SJSA1 (cell line): ENCODE data around the gene ZDHHC21. TPM values are rescaled to one million over a fixed set of nuclear protein-coding genes. Genes with fewer than 3 reads are reported as not detected.
"Not testable (repeated sequence)": the region's sequence is repeated elsewhere in the genome, so short reads cannot be mapped to it uniquely, and the experiment has no call there.

Experiments used
- DNase-seq, 2 experiments: peaks; one replicate each; pipeline ENCODE4 v3.0.0-alpha.2; 2015 to 2020; ENCODE audit warnings: low spot score in 2 of 2, low read depth in 1 of 2
- H3K27ac ChIP-seq: fragments of 250-450 bp; sonication (Bioruptor Pico); 2 replicates; pipeline ENCODE4 v1.5.1; 2020; ENCODE audit warnings: mild to moderate bottlenecking, moderate library complexity
- H3K27me3 ChIP-seq: fragments of 250-450 bp; sonication (Bioruptor Pico); replicated peaks from 2 replicates; pipeline ENCODE4 v1.5.1; 2020; ENCODE audit warnings: mild to moderate bottlenecking, moderate library complexity
- H3K36me3 ChIP-seq: fragments of 250-450 bp; sonication (Bioruptor Pico); 2 replicates; pipeline ENCODE4 v1.5.1; 2020; ENCODE audit warnings: mild to moderate bottlenecking
- H3K4me1 ChIP-seq: fragments of 250-450 bp; sonication (Bioruptor Pico); replicated peaks from 2 replicates; pipeline ENCODE4 v1.6.1; 2021; ENCODE audit warnings: mild to moderate bottlenecking
- H3K4me3 ChIP-seq: fragments of 250-450 bp; sonication (Bioruptor Pico); 2 replicates; pipeline ENCODE4 v1.5.1; 2020; ENCODE audit warnings: mild to moderate bottlenecking
- H3K9me3 ChIP-seq: fragments of 250-450 bp; sonication (Bioruptor Pico); replicated peaks from 2 replicates; pipeline ENCODE4 v1.5.1; 2020; ENCODE audit warnings: mild to moderate bottlenecking
- total RNA-seq: library from RNA; depleted of rRNA; stranded (reverse); fragments of >200 nt; shearing (Covaris generic); gene quantifications from 2 replicates; pipeline ENCODE4 v1.2.3, GENCODE V29; 2014

Gene ZDHHC21
- total RNA-seq, 1 experiment from 2014 or later, result 5.0 TPM

DNA sequence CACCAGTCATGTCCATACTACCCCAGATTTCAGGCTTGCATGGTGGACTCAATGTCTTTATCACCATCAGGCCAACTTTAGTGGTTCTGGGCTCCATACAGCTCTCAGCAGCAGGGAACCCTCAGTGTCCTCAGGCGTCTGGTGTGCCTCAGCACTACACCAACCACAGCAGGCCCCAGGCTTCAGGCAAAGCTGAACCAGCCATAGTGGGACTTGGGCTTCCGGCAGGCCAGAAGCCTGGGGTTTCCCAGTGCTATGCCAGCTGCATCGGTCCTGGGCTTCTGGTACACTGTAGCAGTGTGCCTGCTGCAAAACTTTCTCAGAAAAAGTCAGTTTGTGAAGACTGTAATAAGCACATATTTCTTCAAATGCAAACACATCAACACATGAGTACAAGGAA is 11.0 kb upstream of the ZDHHC21 start:
- Histone ChIP-seq H3K4me3 (no peak overlapping the region), H3K36me3 (no peaks in the 10 kb centered on the region), H3K9me3 (no peaks in the 10 kb centered on the region), H3K27me3 (no peaks in the 10 kb centered on the region), H3K27ac (no peak overlapping the region), H3K4me1 (no peaks in the 10 kb centered on the region)
- no peak for DNase-seq

DNA sequence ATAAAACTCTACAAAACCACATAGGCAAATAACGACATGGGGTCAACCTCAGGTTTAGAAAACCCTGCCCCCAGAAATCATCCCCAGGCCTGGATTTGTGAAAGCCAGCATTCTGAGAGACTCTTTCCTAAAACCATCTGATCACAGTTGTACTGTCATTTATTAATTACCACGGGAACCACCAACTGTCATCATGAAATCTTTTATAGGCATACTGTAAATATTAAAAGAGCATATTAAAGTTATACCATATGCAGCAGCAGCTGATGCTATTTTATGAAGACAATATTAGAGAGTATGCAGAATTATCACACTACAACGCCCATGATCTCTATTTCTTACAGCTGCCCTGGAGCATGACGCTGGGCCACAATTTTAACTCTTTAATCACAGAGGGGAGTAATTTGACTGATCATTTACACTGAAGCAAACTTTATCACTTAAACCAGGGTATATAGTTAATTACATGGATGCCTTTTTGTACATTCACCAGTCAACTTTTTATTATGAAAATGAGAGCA is 9.0 kb upstream of the ZDHHC21 start:
- DNase-seq, result no peak
- no peaks in the 10 kb centered on the region for H3K9me3 ChIP-seq
- H3K36me3 ChIP-seq, result no peaks in the 10 kb centered on the region
- H3K27ac ChIP-seq, result no peak overlapping the region
- no peaks in the 10 kb centered on the region for H3K4me1 ChIP-seq
- no peak overlapping the region for H3K4me3 ChIP-seq
- no peaks in the 10 kb centered on the region for H3K27me3 ChIP-seq

DNA sequence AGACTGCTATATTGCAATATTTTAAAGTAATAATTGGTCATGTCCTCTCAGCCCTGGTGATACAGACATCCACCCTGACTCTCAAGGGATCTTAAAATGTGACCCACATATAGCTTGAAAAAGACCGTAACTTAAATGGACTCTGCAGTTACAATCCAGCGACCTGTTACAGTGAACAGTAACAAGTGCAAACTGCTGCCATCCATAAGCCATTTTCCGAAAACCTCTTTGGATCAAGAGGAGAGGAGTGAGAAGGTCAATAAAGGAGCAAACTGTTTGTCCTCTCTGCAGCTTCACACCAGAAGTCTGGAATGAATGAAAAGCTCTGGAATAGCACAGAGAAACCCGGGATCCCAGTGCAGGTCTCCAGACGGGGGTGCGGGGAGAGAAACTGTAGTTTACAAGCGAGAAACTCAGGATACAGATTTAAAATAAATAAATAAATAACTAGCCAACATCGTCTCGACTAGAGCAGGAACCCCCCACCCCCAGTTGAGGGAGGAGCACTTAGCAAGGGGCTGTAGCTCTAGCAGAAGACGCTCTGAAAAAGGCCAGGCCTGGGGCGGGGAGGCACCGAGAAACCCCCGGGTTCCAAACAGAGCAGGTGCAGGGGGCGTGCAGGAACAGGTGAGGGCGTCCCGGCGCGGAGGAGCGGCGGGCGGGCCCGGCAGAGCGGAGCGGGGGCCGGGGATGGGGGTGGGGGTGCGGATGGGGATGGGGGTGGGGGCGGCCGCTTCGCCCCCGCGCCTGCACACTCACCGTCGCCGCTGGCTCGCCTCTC is 572 bp downstream of the ZDHHC21 start:
- peak in 1 of 2 experiments; percentile 27 for DNase-seq
- Histone ChIP-seq H3K27ac (no peak overlapping the region), H3K27me3 (no peaks in the 10 kb centered on the region), H3K9me3 (no peaks in the 10 kb centered on the region), H3K36me3 (no peaks in the 10 kb centered on the region), H3K4me3 (peak overlapping the region; percentile 50), H3K4me1 (no peaks in the 10 kb centered on the region)

DNA sequence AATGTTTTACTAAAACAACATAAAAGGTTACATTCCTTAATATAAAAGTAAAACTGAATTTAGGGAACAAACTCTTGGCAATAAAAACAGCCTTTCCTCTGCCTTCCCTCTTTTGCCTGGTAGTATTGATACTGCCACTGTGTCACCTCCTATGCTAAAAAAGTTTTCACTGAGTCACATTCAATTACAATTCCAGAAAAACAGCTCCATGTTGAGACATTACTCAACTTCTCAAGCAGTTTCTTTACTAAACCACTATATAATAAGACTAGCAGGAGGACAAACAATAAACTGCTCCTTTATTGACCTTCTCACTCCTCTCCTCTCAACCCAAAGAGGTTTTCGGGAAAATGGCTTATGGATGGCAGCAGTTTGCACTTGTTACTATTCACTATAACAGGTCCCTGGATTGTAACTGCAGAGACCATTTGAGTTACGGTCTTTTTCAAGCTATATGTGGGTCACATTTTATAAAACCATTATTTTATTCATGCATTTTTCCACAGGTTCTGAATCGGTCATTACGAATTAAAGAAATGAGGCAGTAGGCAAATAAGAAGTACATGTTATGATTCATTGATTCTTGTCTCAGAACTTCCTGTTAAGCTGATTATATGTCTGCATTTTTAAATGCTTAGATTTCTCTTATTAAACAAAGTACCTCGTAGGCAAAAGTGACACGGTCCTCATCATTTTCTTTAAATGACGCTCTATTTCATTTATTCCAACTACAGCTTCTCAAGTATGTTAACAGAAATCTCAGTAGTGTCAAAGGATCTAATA is 2.1 kb downstream of the ZDHHC21 start:
- DNase-seq, result no peak
- no peaks in the 10 kb centered on the region; the same call in 1 of the 2 replicates for H3K4me1 ChIP-seq
- no peaks in the 10 kb centered on the region for H3K27me3 ChIP-seq
- H3K4me3 ChIP-seq, result no peak overlapping the region
- H3K36me3 ChIP-seq, result no peaks in the 10 kb centered on the region
- H3K9me3 ChIP-seq, result no peaks in the 10 kb centered on the region
- H3K27ac ChIP-seq, result no peak overlapping the region

DNA sequence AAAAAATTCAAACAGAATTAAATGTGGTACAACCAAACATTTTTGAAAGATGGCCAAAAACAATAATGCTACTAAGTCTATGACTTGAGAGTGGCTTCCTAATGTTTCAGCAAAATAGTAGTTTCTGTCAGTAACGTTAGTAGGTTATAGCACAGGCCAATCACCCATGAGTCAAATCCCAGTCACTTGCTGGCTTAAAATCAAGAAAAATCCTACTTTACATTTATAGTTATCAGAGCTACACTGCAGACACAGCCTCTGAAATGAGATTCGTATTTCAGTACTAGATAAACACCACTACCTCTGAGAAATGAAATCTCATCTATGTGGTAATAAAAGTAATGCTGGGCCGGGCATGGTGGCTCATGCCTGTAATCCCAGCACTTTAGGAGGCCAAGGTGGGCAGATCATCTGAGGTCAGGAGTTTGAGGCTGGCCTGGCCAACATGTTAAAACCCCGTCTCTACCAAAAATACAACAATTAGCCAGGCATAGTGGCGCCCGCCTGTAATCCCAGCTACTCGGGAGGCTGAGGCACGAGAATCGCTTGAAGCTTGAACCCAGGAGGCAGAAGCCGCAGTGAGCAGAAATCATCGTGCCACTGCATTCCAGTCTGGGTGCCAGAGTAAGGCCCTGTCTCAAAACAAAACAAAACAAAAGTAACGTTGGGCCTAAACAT is 6.1 kb downstream of the ZDHHC21 start:
- no peaks in the 10 kb centered on the region for H3K27me3 ChIP-seq
- no peaks in the 10 kb centered on the region for H3K9me3 ChIP-seq
- H3K36me3 ChIP-seq, result no peaks in the 10 kb centered on the region
- no peak overlapping the region for H3K4me3 ChIP-seq
- H3K4me1 ChIP-seq, result no peaks in the 10 kb centered on the region; the same call in 1 of the 2 replicates
- peak in 1 of 2 experiments; percentile 1 for DNase-seq
- H3K27ac ChIP-seq, result no peak overlapping the region

DNA sequence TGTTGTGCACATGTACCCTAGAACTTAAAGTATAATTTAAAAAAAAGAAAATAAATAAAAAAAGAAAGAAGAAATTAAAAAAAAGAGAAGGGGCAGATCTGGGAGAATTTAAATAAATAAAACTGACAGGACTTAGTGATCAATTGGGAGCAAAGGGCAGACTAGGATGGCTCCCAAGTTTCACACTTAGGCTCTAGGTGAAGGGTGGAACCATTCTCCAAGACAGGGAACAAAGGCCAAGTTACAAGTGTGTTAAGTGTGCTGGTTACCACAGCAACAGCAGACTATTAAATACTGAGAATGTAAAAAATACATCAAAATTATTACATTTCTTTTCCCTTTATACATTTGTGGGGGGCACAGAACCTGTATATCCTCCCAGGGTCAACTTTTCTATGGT is 7.1 kb downstream of the ZDHHC21 start:
- no peaks in the 10 kb centered on the region for H3K9me3 ChIP-seq
- H3K36me3 ChIP-seq, result no peaks in the 10 kb centered on the region
- no peak for DNase-seq
- no peak overlapping the region for H3K27ac ChIP-seq
- no peaks in the 10 kb centered on the region; the same call in 1 of the 2 replicates for H3K4me1 ChIP-seq
- no peak overlapping the region for H3K4me3 ChIP-seq
- H3K27me3 ChIP-seq, result no peaks in the 10 kb centered on the region

DNA sequence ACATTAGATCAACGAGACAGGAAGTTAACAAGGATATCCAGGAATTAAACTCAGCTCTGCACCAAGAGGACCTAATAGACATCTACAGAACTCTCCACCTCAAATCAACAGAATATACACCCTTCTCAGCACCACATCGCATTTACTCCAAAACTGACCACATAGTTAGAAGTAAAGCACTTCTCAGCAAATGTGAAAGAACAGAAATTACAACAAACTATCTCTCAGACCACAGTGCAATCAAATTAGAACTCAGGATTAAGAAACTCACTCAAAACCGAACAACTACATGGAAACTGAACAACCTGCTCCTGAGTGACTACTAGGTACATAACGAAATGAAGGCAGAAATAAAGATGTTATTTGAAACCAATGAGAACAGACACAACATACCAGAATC is 10.6 kb downstream of the ZDHHC21 start:
- not testable (repeated sequence) for H3K36me3 ChIP-seq, H3K27me3 ChIP-seq

DNA sequence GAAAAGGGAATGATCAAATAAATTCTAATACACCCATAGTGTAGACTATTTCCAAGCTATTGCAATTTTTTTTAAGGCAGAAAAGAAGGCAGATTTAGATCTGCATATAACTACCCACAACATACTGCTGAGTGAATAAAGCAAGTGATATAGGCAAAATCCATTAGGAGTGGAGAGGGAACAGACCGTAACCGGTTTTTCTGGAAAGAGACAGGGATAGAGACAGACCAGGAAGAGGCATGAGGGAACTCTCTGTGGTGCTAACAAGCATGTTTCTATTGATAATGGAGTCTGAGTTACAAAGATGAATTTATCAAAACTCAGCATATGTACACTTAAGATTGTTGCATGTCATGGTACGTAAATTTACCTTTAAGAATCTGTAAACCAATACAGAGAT is 14.5 kb downstream of the ZDHHC21 start:
- H3K36me3 ChIP-seq, result no peaks in the 10 kb centered on the region
- H3K9me3 ChIP-seq, result no peaks in the 10 kb centered on the region
- no peak overlapping the region for H3K4me3 ChIP-seq

More for the DNA sequence above, 10.6 kb downstream of the ZDHHC21 start:
- H3K4me3 ChIP-seq, H3K9me3 ChIP-seq, H3K4me1 ChIP-seq, H3K27ac ChIP-seq, DNase-seq: not testable (repeated sequence)

DNA sequence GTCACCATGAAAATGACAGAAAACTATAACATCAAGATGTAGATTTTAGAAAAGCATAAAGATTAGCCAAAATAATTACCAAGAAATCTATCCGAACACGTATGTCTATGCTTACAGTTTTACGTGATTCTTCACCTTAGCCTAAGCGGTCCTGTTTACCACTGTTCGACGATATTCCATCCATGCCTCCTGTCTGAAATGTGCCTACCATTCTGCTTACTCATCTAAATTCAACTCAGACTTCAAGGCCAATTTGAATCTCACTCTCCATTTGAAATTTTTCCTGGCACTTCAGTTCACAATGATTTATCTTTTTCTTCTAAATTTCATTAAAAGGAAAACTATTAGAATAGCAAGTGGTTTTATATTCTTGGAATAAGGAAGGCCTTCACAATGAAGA is 15.4 kb downstream of the ZDHHC21 start:
- H3K4me1 ChIP-seq, result no peaks in the 10 kb centered on the region
- DNase-seq, result no peak
- no peak overlapping the region for H3K27ac ChIP-seq
- H3K27me3 ChIP-seq, result no peaks in the 10 kb centered on the region
- no peaks in the 10 kb centered on the region for H3K36me3 ChIP-seq
- H3K9me3 ChIP-seq, result no peaks in the 10 kb centered on the region
- no peak overlapping the region for H3K4me3 ChIP-seq

More for the DNA sequence above, 14.5 kb downstream of the ZDHHC21 start:
- Histone ChIP-seq H3K27ac (no peak overlapping the region), H3K27me3 (no peaks in the 10 kb centered on the region), H3K4me1 (no peaks in the 10 kb centered on the region)
- no peak for DNase-seq

DNA sequence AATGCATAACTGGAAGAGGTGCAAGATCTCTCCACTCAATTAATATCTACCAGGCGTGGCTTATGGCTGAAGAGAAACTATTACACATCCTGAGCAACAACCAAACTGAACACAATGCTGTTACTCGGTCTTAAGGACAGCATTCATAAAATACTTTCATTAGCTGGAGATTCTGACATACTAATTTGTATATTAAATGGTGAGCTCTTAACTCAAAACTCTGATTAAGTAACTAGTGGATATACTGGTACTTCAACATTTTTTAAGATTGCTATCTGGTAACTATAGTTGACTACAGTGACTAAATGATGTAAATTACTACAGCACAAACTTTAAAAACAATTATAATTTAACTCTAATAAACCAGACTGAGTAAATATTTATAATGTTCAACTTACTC is 15.8 kb downstream of the ZDHHC21 start:
- no peak for DNase-seq
- H3K27me3 ChIP-seq, result no peaks in the 10 kb centered on the region
- H3K9me3 ChIP-seq, result no peaks in the 10 kb centered on the region
- no peaks in the 10 kb centered on the region for H3K4me1 ChIP-seq
- no peak overlapping the region for H3K27ac ChIP-seq
- no peak overlapping the region for H3K4me3 ChIP-seq
- H3K36me3 ChIP-seq, result no peaks in the 10 kb centered on the region

DNA sequence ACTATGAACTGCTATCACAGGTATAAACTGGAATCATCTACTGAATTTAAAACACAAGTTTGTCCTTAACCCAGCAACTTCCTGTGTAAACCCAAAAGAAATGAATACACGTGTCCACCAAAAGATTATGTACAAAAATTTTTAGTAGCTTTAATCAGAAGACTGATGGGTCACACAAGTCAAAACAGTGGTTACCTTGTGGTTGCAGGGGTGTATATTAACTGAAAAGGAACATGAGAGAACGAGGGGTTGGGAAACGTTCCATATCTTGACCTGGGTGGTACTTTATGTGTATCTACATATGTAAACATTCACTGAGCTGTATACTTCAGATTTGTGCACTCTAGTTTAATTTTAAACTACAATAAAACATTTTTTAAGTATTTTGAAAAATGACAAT is 18.6 kb downstream of the ZDHHC21 start:
- Histone ChIP-seq H3K27ac (no peak overlapping the region), H3K4me3 (no peak overlapping the region), H3K36me3 (no peaks in the 10 kb centered on the region), H3K4me1 (no peaks in the 10 kb centered on the region), H3K9me3 (no peaks in the 10 kb centered on the region), H3K27me3 (no peaks in the 10 kb centered on the region)
- no peak for DNase-seq

DNA sequence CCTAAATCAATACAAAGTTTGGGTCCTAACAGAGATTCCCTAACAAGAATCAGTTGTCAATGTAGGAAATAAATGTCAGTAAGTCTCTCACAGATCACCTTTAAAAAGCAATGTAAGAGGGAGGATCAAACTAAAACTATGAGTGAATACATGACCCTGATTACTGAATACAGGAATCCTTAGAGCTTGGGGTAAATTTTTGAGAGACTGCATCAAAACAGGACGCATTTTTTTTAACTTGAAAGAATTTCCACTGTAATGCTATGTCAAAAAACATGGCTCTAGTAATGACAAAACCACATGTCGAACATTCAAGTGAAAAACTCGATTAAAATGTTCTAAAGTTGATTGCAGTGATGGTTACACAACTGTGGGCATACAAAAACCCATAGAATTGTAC is 21.9 kb downstream of the ZDHHC21 start:
- Histone ChIP-seq H3K36me3 (no peaks in the 10 kb centered on the region), H3K27me3 (no peaks in the 10 kb centered on the region), H3K4me1 (no peaks in the 10 kb centered on the region), H3K4me3 (no peak overlapping the region), H3K27ac (no peak overlapping the region), H3K9me3 (no peaks in the 10 kb centered on the region)
- no peak for DNase-seq

DNA sequence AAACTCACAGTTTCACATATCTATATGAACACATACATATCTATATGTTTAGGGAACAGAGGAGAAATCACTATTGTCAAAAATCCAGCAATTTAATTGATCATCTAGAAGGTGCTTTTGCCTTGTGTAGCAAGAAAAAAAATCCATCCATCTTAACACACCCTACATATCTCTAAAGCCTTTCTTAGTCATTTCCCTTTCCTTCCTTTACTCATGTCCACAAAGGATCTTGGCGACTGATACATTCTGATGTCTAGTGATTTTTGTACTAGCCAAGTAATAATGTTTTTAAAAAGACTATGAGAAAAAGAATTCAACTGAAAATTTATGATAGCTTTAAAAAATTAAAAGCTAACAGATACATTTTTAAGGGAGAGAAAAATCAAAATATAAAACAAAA is 22.5 kb downstream of the ZDHHC21 start:
- H3K9me3 ChIP-seq, result no peaks in the 10 kb centered on the region
- no peak for DNase-seq
- H3K36me3 ChIP-seq, result no peaks in the 10 kb centered on the region
- no peak overlapping the region for H3K4me3 ChIP-seq
- no peak overlapping the region for H3K27ac ChIP-seq
- no peaks in the 10 kb centered on the region for H3K4me1 ChIP-seq
- no peaks in the 10 kb centered on the region for H3K27me3 ChIP-seq

DNA sequence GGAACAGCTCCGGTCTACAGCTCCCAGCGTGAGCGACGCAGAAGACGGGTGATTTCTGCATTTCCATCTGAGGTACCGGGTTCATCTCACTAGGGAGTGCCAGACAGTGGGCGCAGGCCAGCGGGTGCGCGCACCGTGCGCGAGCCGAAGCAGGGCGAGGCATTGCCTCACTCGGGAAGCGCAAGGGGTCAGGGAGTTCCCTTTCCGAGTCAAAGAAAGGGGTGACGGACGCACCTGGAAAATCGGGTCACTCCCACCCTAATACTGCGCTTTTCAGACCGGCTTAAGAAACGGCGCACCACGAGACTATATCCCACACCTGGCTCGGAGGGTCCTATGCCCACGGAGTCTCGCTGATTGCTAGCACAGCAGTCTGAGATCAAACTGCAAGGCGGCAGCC is 29.2 kb downstream of the ZDHHC21 start:
- not testable (repeated sequence) for H3K9me3 ChIP-seq, H3K27me3 ChIP-seq, H3K4me3 ChIP-seq, H3K36me3 ChIP-seq, H3K27ac ChIP-seq, H3K4me1 ChIP-seq, DNase-seq
